GM23338 (cell line): ENCODE results near the gene FAM163A. TPM values are rescaled to one million over a fixed set of nuclear protein-coding genes. Genes with fewer than 3 reads are reported as not detected.

Experiments
- ATAC-seq: fragments of 200-7000 bp; cut with Tn5 transposase; 3 replicates; pipeline ENCODE4 v1.9.1; 2020
- DNase-seq: peaks from one replicate; pipeline ENCODE4 v3.0.0-alpha.2; 2015; ENCODE audit warnings: low spot score
- H2AFZ ChIP-seq: fragments of 200-600 bp; sonication (generic); 2 replicates; pipeline ENCODE4 v1.8.0; 2016; ENCODE audit warnings: antibody characterized with exemption, mild to moderate bottlenecking, moderate library complexity
- H3F3A ChIP-seq: fragments of 200-600 bp; sonication (generic); replicated peaks from 2 replicates; pipeline ENCODE4 v1.8.0; 2017; ENCODE audit warnings: antibody characterized with exemption, mixed run types, low read depth
- H3K27ac ChIP-seq: fragments of 200-600 bp; sonication (generic); 2 replicates; pipeline ENCODE4 v1.6.1; 2016; ENCODE audit warnings: low read depth
- H3K27me3 ChIP-seq: fragments of 200-600 bp; sonication (generic); 2 replicates; pipeline ENCODE4 v1.8.0; 2016; ENCODE audit warnings: mild to moderate bottlenecking, mixed run types, moderate library complexity; ENCODE audit not compliant: insufficient read depth
- H3K36me3 ChIP-seq: fragments of 200-600 bp; sonication (generic); 2 replicates; pipeline ENCODE4 v1.8.0; 2016; ENCODE audit warnings: mild to moderate bottlenecking; ENCODE audit not compliant: insufficient read depth
- H3K4me1 ChIP-seq: fragments of 200-600 bp; sonication (generic); 2 replicates; pipeline ENCODE4 v1.8.0; 2016; ENCODE audit warnings: mild to moderate bottlenecking, moderate library complexity; ENCODE audit not compliant: insufficient read depth
- H3K4me2 ChIP-seq: fragments of 200-600 bp; sonication (generic); 2 replicates; pipeline ENCODE4 v1.7.1; 2017; ENCODE audit warnings: mixed run types
- H3K4me3 ChIP-seq: fragments of 200-600 bp; sonication (generic); 2 replicates; pipeline ENCODE4 v1.6.1; 2016; ENCODE audit warnings: mixed run types
- H3K79me2 ChIP-seq: fragments of 200-600 bp; sonication (generic); replicated peaks from 2 replicates; pipeline ENCODE4 v1.8.0; 2017; ENCODE audit warnings: mild to moderate bottlenecking; ENCODE audit not compliant: insufficient read depth
- H3K9me2 ChIP-seq: fragments of 200-600 bp; sonication (generic); 2 replicates; pipeline ENCODE4 v1.8.0; 2017; ENCODE audit not compliant: insufficient read depth
- H4K20me1 ChIP-seq: fragments of 200-600 bp; sonication (generic); replicated peaks from 2 replicates; pipeline ENCODE4 v1.8.0; 2017; ENCODE audit warnings: mild to moderate bottlenecking; ENCODE audit not compliant: insufficient read depth
- H3K27ac Mint-ChIP-seq: 2 replicates; pipeline ENCODE4 v1.8.0; 2020; ENCODE audit warnings: inconsistent platforms, mild to moderate bottlenecking, moderate library complexity, mixed read lengths
- H3K27me3 Mint-ChIP-seq: 3 replicates; pipeline ENCODE4 v1.8.0; 2022; ENCODE audit warnings: low read depth, mild to moderate bottlenecking, moderate library complexity, mixed read lengths, inconsistent platforms; ENCODE audit not compliant: insufficient read depth, poor library complexity
- H3K36me3 Mint-ChIP-seq: 3 replicates; pipeline ENCODE4 v1.8.0; 2021; ENCODE audit warnings: low read depth, mild to moderate bottlenecking, inconsistent platforms, moderate library complexity, mixed read lengths
- H3K4me1 Mint-ChIP-seq: 3 replicates; pipeline ENCODE4 v1.8.0; 2020; ENCODE audit warnings: mild to moderate bottlenecking, inconsistent platforms, mixed read lengths
- H3K4me3 Mint-ChIP-seq: 3 replicates; pipeline ENCODE4 v1.8.0; 2021; ENCODE audit warnings: moderate library complexity, mild to moderate bottlenecking, inconsistent platforms, mixed read lengths
- H3K9me3 Mint-ChIP-seq: 3 replicates; pipeline ENCODE4 v1.8.0; 2020; ENCODE audit warnings: moderate library complexity, mild to moderate bottlenecking, inconsistent platforms, mixed read lengths
- CREB1 ChIP-seq: fragments of 250-450 bp; sonication (Bioruptor Pico); IDR thresholded peaks from 2 replicates; pipeline ENCODE4 v1.5.0; 2020; ENCODE audit warnings: low read depth, mild to moderate bottlenecking, moderate library complexity
- CTCF ChIP-seq, 2 experiments: fragments of 200-600 bp in 1 of 2; sonication (generic) in 1 of 2; conservative IDR thresholded peaks; 2 replicates each; pipeline versions ENCODE4 v1.5.1 to v1.6.1; 2016 to 2017; ENCODE audit warnings: antibody characterized with exemption in 2 of 2, low read depth in 2 of 2, mild to moderate bottlenecking in 2 of 2, moderate library complexity in 1 of 2
- ETS1 ChIP-seq: IDR thresholded peaks from 2 replicates; pipeline ENCODE4 v1.6.1; 2016; ENCODE audit warnings: antibody characterized with exemption
- EZH2 ChIP-seq: fragments of 200-600 bp; sonication (generic); IDR thresholded peaks from one replicate; pipeline ENCODE4 v1.8.0; 2017; ENCODE audit warnings: antibody characterized with exemption, mild to moderate bottlenecking, low read depth; ENCODE audit not compliant: unreplicated experiment
- NANOG ChIP-seq: IDR thresholded peaks from 2 replicates; pipeline ENCODE4 v1.6.1; 2016; ENCODE audit warnings: antibody characterized with exemption, borderline replicate concordance
- POLR2AphosphoS5 ChIP-seq: IDR thresholded peaks from 2 replicates; pipeline ENCODE4 v1.6.1; 2016; ENCODE audit warnings: antibody characterized with exemption, low read depth
- STAT1 ChIP-seq: IDR thresholded peaks from one replicate; pipeline ENCODE4 v1.6.1; 2016; ENCODE audit warnings: antibody characterized with exemption; ENCODE audit not compliant: unreplicated experiment
- ZNF331 ChIP-seq: fragments of 250-450 bp; sonication (Bioruptor Pico); IDR thresholded peaks from 2 replicates; pipeline ENCODE4 v1.5.0; 2020; ENCODE audit warnings: low read depth, mild to moderate bottlenecking, moderate library complexity
- ZNF462 ChIP-seq: fragments of 250-450 bp; sonication (Bioruptor Pico); IDR thresholded peaks from 2 replicates; pipeline ENCODE4 v1.5.0; 2020; ENCODE audit warnings: mild to moderate bottlenecking, moderate library complexity
- polyA plus RNA-seq: library from polyadenylated mRNA; unstranded; fragments of >200 nt; fragmentation: Nextera tagmentation; extraction: Ambion mirVana; gene quantifications from 2 replicates; pipeline ENCODE4 v1.2.1, GENCODE V29; 2016
- total RNA-seq: library from RNA; depleted of rRNA; stranded (reverse); fragments of >200 nt; shearing (Covaris generic); gene quantifications from 2 replicates; pipeline ENCODE4 v1.2.3, GENCODE V29; 2014

FAM163A gene
- total and polyA plus RNA-seq, 2 experiments from 2014 or later = not detected

- TF ChIP-seq ZNF462 (CRISPR knock-in tag) (no peak), ZNF331 (CRISPR knock-in tag) (no peak), NANOG (no peak), POLR2AphosphoS5 (no peak), ETS1 (no peak)
These were observed 14.8 kb downstream of the FAM163A start (continued) for GRCh38 chr1:179757933-179758332.

GRCh38 chr1:179760521-179760920 lies 17.4 kb downstream of the FAM163A start:
- Mint-ChIP-seq H3K9me3 (peaks cover 14% of the 10 kb centered on the region; the same call in 2 of the 3 replicates), H3K4me3 (no peak overlapping the region), H3K27ac (no peak overlapping the region), H3K4me1 (no peaks in the 10 kb centered on the region), H3K36me3 (peaks cover 3% of the 10 kb centered on the region; the same call in 1 of the 3 replicates), H3K27me3 (peaks cover 4% of the 10 kb centered on the region)
- Histone ChIP-seq H3K79me2 (no peaks in the 10 kb centered on the region), H3K27me3 (no peaks in the 10 kb centered on the region), H3K27ac (no peak overlapping the region), H3F3A (no peaks in the 10 kb centered on the region), H3K9me2 (0 out of 2 replicates have a peak, but pooled peaks cover 3% of the 10 kb centered on the region), H3K36me3 (no peaks in the 10 kb centered on the region), H3K4me2 (no peak overlapping the region), H3K4me3 (no peak overlapping the region), H4K20me1 (no peaks in the 10 kb centered on the region), H2AFZ (no peak overlapping the region), H3K4me1 (no peaks in the 10 kb centered on the region)
- no peak for DNase-seq
- no peak for ATAC-seq
- TF ChIP-seq CTCF (conservative IDR thresholded peaks at IDR 0.05; ENCODE audit: low read depth in 2 of 2) (no peak), POLR2AphosphoS5 (no peak), NANOG (no peak), STAT1 (no peak), CREB1 (CRISPR knock-in tag) (no peak), EZH2 (no peak)
